Pancreas (tissue), 10 donors: ENCODE results near the gene CDC37. TPM values are rescaled to one million over a fixed set of nuclear protein-coding genes. Genes with fewer than 3 reads are reported as not detected.

Experiments used
- ATAC-seq, 4 donors: fragments of 200-7000 bp; cut with Tn5 transposase; one replicate each; pipeline versions ENCODE4 v1.8.0 to v1.9.1; 2020; ENCODE audit warnings: mild to moderate bottlenecking in 4 of 4, moderate library complexity in 4 of 4
- DNase-seq, 6 donors: peaks; one replicate each; pipeline ENCODE4 v3.0.0-alpha.2; 2020
- FAIRE-seq: peaks from 2 replicates; lab custom pipeline; 2012; peaks lifted over from hg19 to GRCh38; lab: Jason Lieb, UNC
- H3K27ac ChIP-seq, 4 donors: fragments of 200-600 bp; sonication (generic); 1 replicate in 3 of 4; 2 replicates in 1 of 4; pipeline versions ENCODE4 v1.5.0 to v1.8.0; 2020
- H3K27me3 ChIP-seq, 4 donors: fragments of 200-600 bp; one replicate each; pipeline ENCODE4 v1.8.0; 2021
- H3K36me3 ChIP-seq, 3 donors: fragments of 200-600 bp; sonication (generic) in 1 of 3; one replicate each; pipeline versions ENCODE4 v1.5.0 to v1.8.0; 2020 to 2021
- H3K4me1 ChIP-seq, 3 donors: fragments of 200-600 bp; one replicate each; pipeline ENCODE4 v1.8.0; 2021
- H3K4me3 ChIP-seq, 4 donors: fragments of 200-600 bp; sonication (generic) in 2 of 4; one replicate each; pipeline versions ENCODE4 v1.5.0 to v1.8.0; 2020 to 2021
- H3K9me3 ChIP-seq, 4 donors: fragments of 200-600 bp; one replicate each; pipeline ENCODE4 v1.8.0; 2021
- WGBS, 2 donors: extraction: QIAGEN DNeasy Blood & Tissue Kit; methylation state at CpG; one replicate each; pipeline ENCODE4 v1.1.7; 2013; 5-methylcytosine and 5-hydroxymethylcytosine counted together
- intact Hi-C, 3 donors: fragments of 100-400 bp; cut with DNase I; formaldehyde crosslinking; loops; one replicate each; pipeline versions ENCODE4 v1.11.1 to v1.14.2; 2022
- polyA plus RNA-seq, 2 donors: library from polyadenylated mRNA; stranded (reverse); fragments of 200-250 nt; gene quantifications; one replicate each; pipeline ENCODE4 v1.2.3, GENCODE V29; 2013
- total RNA-seq, 6 donors: library from RNA; stranded (reverse); fragmentation: NEBNext Ultra II Directional in 4 of 6; extraction: Animal tissue kit (Norgen Biotek cat#: 25700) in 4 of 6; gene quantifications; one replicate each; pipeline versions ENCODE4 v1.2.1 to v1.2.4, GENCODE V29; 2021 to 2023
- TF ChIP-seq, protein P1 (sequence below), 4 donors: fragments of 200-600 bp; sonication (generic) in 3 of 4; IDR thresholded peaks; one replicate each; pipeline versions ENCODE4 v1.5.0 to v1.8.0; 2021; ENCODE audit warnings: antibody characterized with exemption in 4 of 4
- donor health status: healthy with polysubstance abuse.
- donor health status: DM: no; HTN: no; CAD: no; lungs with moderate emphysema.
- donor health status: DM: no; HTN: no; CAD: no.
- donor health status: control.
- donor health status: control.
- donor health status: Bipolar disorder and iron deficiency.
- donor health status: DM: yes; HTN: yes; CAD: no.
- donor health status: DM: no; HTN: no; CAD: no.
- donor health status: DM: no; HTN: no; CAD: no.
- donor health status: DM: yes; HTN: yes; CAD: no.

Gene CDC37
- total and polyA plus RNA-seq, 8 donors: 41.3 to 266 (median 55.2) TPM

DNA sequence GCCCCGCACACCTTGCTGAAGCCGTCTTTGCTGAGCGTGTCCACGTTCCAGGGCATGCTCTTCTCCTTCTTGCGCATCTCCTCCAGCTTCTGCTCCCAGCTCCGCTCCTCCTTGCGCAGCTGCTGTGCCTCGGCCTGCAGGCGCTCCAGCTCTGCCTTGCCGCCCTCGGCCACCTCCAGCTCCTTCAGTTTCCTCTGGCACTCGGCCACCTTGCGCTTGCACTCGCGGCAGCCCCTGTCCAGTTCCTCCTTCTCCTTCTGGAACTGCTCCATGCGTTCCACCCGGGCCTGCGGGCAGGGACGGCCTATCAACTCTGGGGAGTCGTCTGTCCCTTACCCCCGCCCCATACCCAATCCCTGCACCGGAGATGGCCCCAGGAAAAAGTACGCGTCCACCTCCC, 7.4 kb downstream of the CDC37 start:
- H3K9me3 ChIP-seq: no peaks in the 10 kb centered on the region
- H3K27ac ChIP-seq: no peak overlapping the region
- no peaks in the 10 kb centered on the region for H3K27me3 ChIP-seq
- TF ChIP-seq, protein P1, sequence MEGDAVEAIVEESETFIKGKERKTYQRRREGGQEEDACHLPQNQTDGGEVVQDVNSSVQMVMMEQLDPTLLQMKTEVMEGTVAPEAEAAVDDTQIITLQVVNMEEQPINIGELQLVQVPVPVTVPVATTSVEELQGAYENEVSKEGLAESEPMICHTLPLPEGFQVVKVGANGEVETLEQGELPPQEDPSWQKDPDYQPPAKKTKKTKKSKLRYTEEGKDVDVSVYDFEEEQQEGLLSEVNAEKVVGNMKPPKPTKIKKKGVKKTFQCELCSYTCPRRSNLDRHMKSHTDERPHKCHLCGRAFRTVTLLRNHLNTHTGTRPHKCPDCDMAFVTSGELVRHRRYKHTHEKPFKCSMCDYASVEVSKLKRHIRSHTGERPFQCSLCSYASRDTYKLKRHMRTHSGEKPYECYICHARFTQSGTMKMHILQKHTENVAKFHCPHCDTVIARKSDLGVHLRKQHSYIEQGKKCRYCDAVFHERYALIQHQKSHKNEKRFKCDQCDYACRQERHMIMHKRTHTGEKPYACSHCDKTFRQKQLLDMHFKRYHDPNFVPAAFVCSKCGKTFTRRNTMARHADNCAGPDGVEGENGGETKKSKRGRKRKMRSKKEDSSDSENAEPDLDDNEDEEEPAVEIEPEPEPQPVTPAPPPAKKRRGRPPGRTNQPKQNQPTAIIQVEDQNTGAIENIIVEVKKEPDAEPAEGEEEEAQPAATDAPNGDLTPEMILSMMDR (IDR thresholded peaks at IDR 0.05): no peak
- H3K36me3 ChIP-seq: peaks cover 7 to 37% (median 12%) of the 10 kb centered on the region in 3 donors
- peaks cover 0 to 4% (median 0%) of the 10 kb centered on the region in 3 donors for H3K4me1 ChIP-seq
- DNase-seq (peak in 2 of 6 donors; percentile 44 to 53), FAIRE-seq (no peak), ATAC-seq (no peak)
- intact Hi-C loops: loop anchor here (10.0 kb wide), 2 partner anchors 121 to 461 kb away; partner anchors contain the start of genes OLFM2 (in 2 of the 3) and ICAM1 (in 1 of the 3)
- WGBS, 2 donors: 83 to 92% methylated on average over 23 to 24 of the region's 24 CpGs
- H3K4me3 ChIP-seq: no peak overlapping the region

GRCh38 chr19:10395436-10395835, 7.9 kb downstream of the CDC37 start:
- Histone ChIP-seq H3K27me3 (no peaks in the 10 kb centered on the region), H3K4me3 (no peak overlapping the region), H3K27ac (no peak overlapping the region), H3K36me3 (peaks cover 7 to 37% (median 12%) of the 10 kb centered on the region in 3 donors), H3K9me3 (no peaks in the 10 kb centered on the region), H3K4me1 (no peaks in the 10 kb centered on the region)
- FAIRE-seq (no peak), DNase-seq (peak in 1 of 6 donors; percentile 46), ATAC-seq (no peak)
- TF ChIP-seq, protein P1 (IDR thresholded peaks at IDR 0.05): no peak
- intact Hi-C loops: loop anchor here (10.0 kb wide), 2 partner anchors 121 to 461 kb away; partner anchors contain the start of genes OLFM2 (in 2 of the 3) and ICAM1 (in 1 of the 3)
- 91 to 97% methylated on average over 26 of the region's 26 CpGs for WGBS, 2 donors

GRCh38 chr19:10395003-10395402, 8.3 kb downstream of the CDC37 start:
- 87 to 93% methylated on average over 12 of the region's 12 CpGs for WGBS, 2 donors
- TF ChIP-seq, protein P1 (IDR thresholded peaks at IDR 0.05): no peak
- ATAC-seq: no peak
- intact Hi-C loops: loop anchor here (10.0 kb wide), 2 partner anchors 120 to 460 kb away; partner anchors contain the start of genes OLFM2 (in 2 of the 3) and ICAM1 (in 1 of the 3)
- no peak for FAIRE-seq
- no peak for DNase-seq
- H3K27me3 ChIP-seq: no peaks in the 10 kb centered on the region
- no peak overlapping the region for H3K4me3 ChIP-seq
- H3K4me1 ChIP-seq: no peaks in the 10 kb centered on the region
- H3K9me3 ChIP-seq: no peaks in the 10 kb centered on the region
- peaks cover 7 to 37% (median 12%) of the 10 kb centered on the region in 3 donors for H3K36me3 ChIP-seq
- H3K27ac ChIP-seq: no peak overlapping the region

DNA sequence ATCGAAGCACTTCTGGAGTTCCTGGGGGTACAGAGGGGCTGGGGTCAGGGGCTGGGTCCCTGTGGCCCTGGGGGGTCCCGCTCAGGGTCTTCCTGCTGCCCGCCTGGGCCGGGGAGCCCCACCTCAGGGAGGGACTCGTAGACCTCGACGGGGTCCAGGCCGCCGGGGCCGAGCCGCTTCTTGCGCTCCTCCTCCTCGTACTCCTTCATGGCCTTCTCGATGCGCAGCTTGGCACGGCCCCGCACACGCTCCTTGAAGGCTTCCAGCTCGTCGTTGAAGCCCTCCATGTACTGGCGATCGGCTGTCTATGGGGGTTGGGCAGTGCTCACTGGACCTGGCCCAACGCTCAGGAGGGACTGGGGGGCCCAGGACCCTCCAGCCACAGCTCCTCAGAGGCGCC, 10.2 kb downstream of the CDC37 start:
- Histone ChIP-seq H3K36me3 (peaks cover 7 to 37% (median 12%) of the 10 kb centered on the region in 3 donors), H3K27ac (no peak overlapping the region), H3K27me3 (no peaks in the 10 kb centered on the region), H3K4me1 (no peaks in the 10 kb centered on the region), H3K9me3 (no peaks in the 10 kb centered on the region), H3K4me3 (no peak overlapping the region)
- intact Hi-C loops: loop anchor here (10.0 kb wide), 2 partner anchors 118 to 458 kb away; partner anchors contain the start of genes OLFM2 (in 2 of the 3) and ICAM1 (in 1 of the 3)
- ATAC-seq (no peak), DNase-seq (peak in 1 of 6 donors; percentile 76), FAIRE-seq (no peak)
- TF ChIP-seq, protein P1 (IDR thresholded peaks at IDR 0.05): no peak
- WGBS, 2 donors: 93 to 94% methylated on average over 16 to 24 of the region's 24 CpGs

DNA sequence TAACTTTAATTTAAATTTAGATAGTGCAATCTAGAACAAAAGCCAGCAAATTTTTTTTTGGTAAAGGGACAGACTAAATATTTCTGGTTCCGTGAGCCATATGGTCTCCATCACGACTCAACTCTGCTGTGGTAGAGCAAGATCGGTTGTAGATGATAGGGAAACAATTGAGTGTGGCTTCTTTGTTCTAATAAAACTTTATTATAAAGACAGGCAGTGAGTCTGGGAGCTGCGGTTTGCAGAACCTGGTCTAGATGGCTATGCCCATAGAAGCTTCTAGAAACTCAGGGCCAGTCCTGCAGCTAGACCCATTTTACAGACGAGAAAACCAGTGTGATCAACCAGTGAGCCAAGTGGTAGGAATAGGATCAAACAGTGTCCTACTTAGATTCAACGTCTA, 11.2 kb downstream of the CDC37 start:
- WGBS, 2 donors: 88 to 90% methylated on average over 6 of the region's 6 CpGs
- FAIRE-seq (no peak), ATAC-seq (no peak), DNase-seq (no peak)
- Histone ChIP-seq H3K27me3 (no peaks in the 10 kb centered on the region), H3K27ac (no peak overlapping the region), H3K36me3 (peaks cover 7 to 37% (median 12%) of the 10 kb centered on the region in 3 donors), H3K4me3 (no peak overlapping the region), H3K9me3 (no peaks in the 10 kb centered on the region), H3K4me1 (no peaks in the 10 kb centered on the region)
- TF ChIP-seq, protein P1 (IDR thresholded peaks at IDR 0.05): no peak
- intact Hi-C loops: loop anchor here (10.0 kb wide), 2 partner anchors 117 to 457 kb away; partner anchors contain the start of genes OLFM2 (in 2 of the 3) and ICAM1 (in 1 of the 3)
